C4-2B (cell line): ENCODE data around the gene CNOT1.
"Not testable (repeated sequence)": the region's sequence is repeated elsewhere in the genome, so short reads cannot be mapped to it uniquely, and the experiment has no call there.

Source experiments
- CTCF ChIP-seq: fragments of 450-650 bp; conservative IDR thresholded peaks from 2 replicates; pipeline ENCODE4 v1.5.1; 2017; ENCODE audit warnings: mild to moderate bottlenecking
- ZFX ChIP-seq: fragments of 450-650 bp; IDR thresholded peaks from 2 replicates; pipeline ENCODE4 v1.6.1; 2017

- not testable (repeated sequence) for TF ChIP-seq CTCF, ZFX
Measured at GRCh38 chr16:58612965-58613364, 16.7 kb downstream of the CNOT1 start.
